Middle frontal gyrus (tissue), 1 donor: Measurements from ENCODE around the gene SDHA.

ENCODE experiments used
- DNase-seq: peaks from one replicate; pipeline ENCODE4 v3.0.0-alpha.2; 2015; ENCODE audit warnings: low spot score; ENCODE audit errors: extremely low spot score

The SDHA gene

DNA sequence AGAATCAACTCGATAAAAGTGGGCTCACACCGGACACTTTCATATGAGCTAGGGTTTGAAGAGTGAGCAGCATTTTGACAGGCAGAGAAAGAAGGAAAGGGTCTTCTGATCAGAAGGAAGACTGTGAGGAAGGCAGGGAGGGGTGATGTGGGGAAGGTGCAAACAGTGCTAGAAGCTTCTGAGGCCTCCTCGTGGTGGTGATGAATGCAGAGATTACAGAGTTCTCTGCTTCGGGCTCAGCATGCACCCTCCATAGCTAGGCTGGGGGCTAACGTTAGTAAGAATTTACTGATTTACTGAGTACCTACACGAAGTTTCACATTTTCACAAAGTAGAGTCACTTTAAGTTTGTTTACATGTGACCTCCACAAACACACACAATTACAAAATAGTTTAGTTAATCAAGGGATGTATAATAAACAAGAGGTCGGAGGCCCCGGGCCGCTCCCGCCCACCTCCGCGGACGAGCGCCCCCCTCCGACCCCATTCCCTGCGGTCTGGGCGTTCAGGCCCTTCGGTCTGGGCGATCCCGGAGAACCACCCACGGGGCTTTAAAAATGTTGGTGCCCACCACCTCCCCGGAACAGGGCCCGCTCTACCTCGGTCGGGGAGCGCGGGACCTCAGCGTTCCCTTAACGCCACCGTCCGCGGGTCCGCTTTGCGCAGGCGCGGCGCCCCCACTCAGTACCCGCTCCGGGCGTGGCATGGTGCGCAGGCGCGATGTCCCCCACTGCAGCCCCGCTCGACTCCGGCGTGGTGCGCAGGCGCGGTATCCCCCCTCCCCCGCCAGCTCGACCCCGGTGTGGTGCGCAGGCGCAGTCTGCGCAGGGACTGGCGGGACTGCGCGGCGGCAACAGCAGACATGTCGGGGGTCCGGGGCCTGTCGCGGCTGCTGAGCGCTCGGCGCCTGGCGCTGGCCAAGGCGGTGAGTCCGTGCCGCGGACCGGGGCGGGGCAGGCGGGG lies at the start of gene SDHA, which contains the start of gene CCDC127:
SDHA (plus strand) TSS at position 827 of the 963 bp plus-strand sequence; CDS start at position 863, 36 bp downstream.
CCDC127 (minus strand) TSS at position 660 of the 963 bp plus-strand sequence. CDS start 1,304 bp downstream, outside the sequence.
- peak; percentile 91 for DNase-seq

DNA sequence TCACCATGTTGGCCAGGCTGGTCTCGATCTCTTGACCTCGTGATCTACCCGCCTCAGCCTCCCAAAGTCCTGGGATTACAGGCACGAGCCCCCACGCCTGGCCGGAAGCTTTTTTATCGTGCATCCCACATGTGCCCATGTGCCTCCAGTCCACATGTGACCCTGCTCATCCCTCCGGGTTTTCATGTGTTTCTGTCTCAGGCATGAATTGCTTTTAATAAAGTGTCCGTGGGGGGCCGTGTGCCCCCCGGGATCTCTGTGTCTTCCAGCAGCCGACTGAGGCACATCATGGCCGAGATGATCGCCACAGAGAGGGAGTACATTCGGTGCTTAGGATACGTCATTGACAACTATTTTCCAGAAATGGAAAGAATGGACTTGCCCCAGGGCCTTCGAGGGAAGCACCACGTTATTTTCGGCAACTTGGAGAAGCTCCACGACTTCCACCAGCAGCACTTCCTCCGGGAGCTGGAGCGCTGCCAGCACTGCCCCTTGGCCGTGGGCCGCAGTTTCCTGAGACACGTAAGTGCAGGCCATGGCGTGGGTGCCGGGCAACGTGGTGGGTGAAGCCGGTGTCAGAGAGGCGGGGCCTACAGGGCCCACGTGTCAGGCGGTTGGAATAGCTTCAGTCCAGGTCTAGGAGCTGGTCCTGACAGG lies 48.9 kb upstream of the SDHA start:
- no peak for DNase-seq

GRCh38 chr5:169728-170094 lies 48.4 kb upstream of the SDHA start:
- DNase-seq, result no peak

DNA sequence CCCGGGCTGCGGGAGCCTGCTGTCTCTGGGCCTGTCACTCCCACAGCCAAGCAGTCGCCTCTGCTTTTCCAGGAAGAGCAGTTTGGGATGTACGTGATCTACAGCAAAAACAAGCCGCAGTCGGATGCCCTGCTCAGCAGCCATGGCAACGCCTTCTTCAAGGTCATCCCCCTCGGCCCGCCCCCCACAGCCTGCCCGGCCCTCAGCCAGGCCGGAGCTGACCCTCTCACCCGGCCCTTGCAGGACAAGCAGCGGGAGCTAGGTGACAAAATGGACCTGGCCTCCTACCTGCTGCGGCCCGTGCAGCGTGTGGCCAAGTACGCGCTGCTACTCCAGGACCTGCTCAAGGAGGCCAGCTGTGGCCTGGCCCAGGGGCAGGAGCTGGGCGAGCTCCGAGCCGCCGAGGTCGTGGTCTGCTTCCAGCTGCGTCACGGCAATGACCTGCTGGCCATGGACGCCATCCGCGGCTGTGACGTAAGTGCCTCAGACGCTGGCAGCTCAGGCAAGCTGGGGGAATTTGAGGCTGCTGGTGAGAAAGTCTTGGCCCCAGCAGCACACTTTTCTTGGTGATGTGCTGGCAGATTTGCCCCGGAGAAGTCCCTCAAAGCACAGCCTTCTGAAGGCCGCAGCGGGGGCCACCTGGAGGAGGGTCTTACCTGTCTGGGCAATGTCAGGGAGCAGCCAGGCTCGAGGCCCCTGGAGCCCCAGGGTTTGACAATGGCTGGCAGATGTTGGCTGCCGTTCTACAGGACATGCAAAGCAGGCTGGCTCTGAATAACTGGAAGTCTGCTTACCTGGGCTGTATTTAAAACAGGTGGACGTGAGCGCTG lies 46.9 kb upstream of the SDHA start:
- no peak for DNase-seq

GRCh38 chr5:171801-172331 lies 46.3 kb upstream of the SDHA start:
- DNase-seq, result no peak

DNA sequence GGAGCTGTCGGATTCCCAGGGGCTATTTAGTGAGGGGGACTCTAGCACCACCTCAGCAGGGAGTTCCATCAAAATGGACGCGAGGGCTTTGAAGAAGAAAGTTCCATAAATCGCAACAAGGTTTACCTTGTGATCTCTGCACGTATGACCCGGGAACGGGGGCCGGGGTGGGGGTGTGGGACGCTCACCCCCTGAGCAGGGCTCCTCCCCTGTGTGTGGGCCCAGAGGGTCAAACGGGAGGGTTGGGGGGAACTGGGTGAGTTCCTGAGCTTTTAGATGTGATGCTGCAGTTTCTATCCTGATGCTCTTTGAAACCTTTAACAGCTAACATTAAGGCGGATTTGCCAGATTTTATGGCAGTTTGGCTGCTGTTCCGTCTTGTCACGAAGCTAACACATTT lies 45.7 kb upstream of the SDHA start:
- no peak for DNase-seq

GRCh38 chr5:172841-173251 lies 45.3 kb upstream of the SDHA start:
- no peak for DNase-seq

- DNase-seq, result no peak
These were observed 44.5 kb upstream of the SDHA start for GRCh38 chr5:173392-174290.

DNA sequence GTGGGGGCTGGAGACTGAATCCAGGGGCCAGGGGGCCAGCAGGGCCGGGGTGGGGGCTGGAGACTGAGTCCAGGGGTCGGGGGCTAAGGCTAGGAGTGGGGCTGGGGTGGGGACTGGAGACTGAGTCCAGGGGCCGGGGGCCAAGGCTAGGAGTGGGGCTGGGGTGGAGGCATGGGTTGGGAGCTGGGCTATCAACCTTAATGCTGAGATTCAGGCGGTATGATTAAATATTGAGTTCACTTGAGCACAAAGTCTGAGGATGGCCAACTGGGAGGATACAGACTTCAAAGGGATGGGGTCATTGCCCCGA lies 43.9 kb upstream of the SDHA start:
- no peak for DNase-seq

GRCh38 chr5:174876-175465 lies 43.1 kb upstream of the SDHA start:
- DNase-seq, result no peak

DNA sequence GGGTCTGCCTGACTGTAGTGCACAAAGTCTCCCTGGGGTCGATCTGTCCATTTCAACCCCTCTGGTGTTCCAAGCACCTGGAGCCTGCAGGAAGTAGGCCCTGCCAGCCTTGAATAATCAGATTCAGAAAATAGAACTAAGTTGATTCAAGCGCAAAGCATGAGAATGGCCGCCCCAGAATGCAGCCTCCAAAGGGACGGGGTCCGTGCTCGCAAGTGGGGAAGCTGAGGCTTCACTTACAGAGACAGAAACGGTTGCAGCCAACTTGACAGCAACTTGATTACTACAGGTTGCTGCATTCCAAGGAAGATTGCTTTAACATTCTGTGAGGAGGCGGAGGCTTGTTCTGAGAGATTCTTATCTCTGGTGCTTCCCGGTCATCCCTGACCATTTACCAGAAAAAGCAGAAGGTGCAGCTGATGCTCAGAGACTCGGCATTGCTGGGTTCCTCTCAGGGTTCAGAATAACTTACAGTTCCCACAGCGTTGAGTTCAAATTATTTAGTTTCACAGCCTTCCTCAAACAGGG lies 41.8 kb upstream of the SDHA start:
- DNase-seq, result no peak

- no peak for DNase-seq
These were observed 40.0 kb upstream of the SDHA start for GRCh38 chr5:178110-178509.

GRCh38 chr5:179401-179800 lies 38.7 kb upstream of the SDHA start:
- no peak for DNase-seq

- DNase-seq, result no peak
These were observed 37.7 kb upstream of the SDHA start for GRCh38 chr5:180286-180918.

- no peak for DNase-seq
These were observed 37.0 kb upstream of the SDHA start for GRCh38 chr5:181160-181559.

- DNase-seq, result no peak
These were observed 36.6 kb upstream of the SDHA start for GRCh38 chr5:181566-181965.

GRCh38 chr5:182126-182525 lies 36.0 kb upstream of the SDHA start:
- no peak for DNase-seq

GRCh38 chr5:184471-184870 lies 33.6 kb upstream of the SDHA start:
- DNase-seq, result no peak
